HG03045 (cell line): ENCODE results near the gene SBNO1.
"Not testable (repeated sequence)": the region's sequence is repeated elsewhere in the genome, so short reads cannot be mapped to it uniquely, and the experiment has no call there.

Source experiments
- ATAC-seq: cut with Tn5 transposase; IDR thresholded peaks from one replicate; pipeline ENCODE4 v1.9.1; 2021; ENCODE audit warnings: mild to moderate bottlenecking, moderate library complexity; ENCODE audit not compliant: unreplicated experiment

The SBNO1 gene

GRCh38 chr12:123351349-123351748 lies 13.3 kb downstream of the SBNO1 start:
- ATAC-seq: no peak

GRCh38 chr12:123346946-123347345 lies 17.7 kb downstream of the SBNO1 start:
- no peak for ATAC-seq

GRCh38 chr12:123344086-123344485 lies 20.6 kb downstream of the SBNO1 start:
- ATAC-seq: no peak

- no peak for ATAC-seq
Measured at GRCh38 chr12:123337070-123337469, 27.6 kb downstream of the SBNO1 start.

- no peak for ATAC-seq
Measured at GRCh38 chr12:123336530-123336929, 28.1 kb downstream of the SBNO1 start.

- ATAC-seq: no peak
Measured at GRCh38 chr12:123335490-123335889, 29.2 kb downstream of the SBNO1 start.

- ATAC-seq: no peak
Measured at GRCh38 chr12:123329799-123330198, 34.8 kb downstream of the SBNO1 start.

GRCh38 chr12:123319826-123320225 lies 44.8 kb downstream of the SBNO1 start:
- ATAC-seq: no peak

- no peak for ATAC-seq
Measured at GRCh38 chr12:123319273-123319672, 45.4 kb downstream of the SBNO1 start.

- ATAC-seq: not testable (repeated sequence)
Measured at GRCh38 chr12:123313046-123313445, 51.6 kb downstream of the SBNO1 start.

GRCh38 chr12:123306200-123306599 lies 58.4 kb downstream of the SBNO1 start:
- no peak for ATAC-seq

- no peak for ATAC-seq
Measured at GRCh38 chr12:123305136-123305535, 59.5 kb downstream of the SBNO1 start.

GRCh38 chr12:123293178-123293760 lies 71.4 kb downstream of the SBNO1 start:
- ATAC-seq: no peak

GRCh38 chr12:123289911-123290310 lies 74.7 kb downstream of the SBNO1 start:
- ATAC-seq: no peak

GRCh38 chr12:123288751-123289346 lies 75.8 kb downstream of the SBNO1 start:
- no peak for ATAC-seq

- ATAC-seq: no peak
Measured at GRCh38 chr12:123286652-123287373, 77.8 kb downstream of the SBNO1 start.

GRCh38 chr12:123284669-123285068 lies 80.0 kb downstream of the SBNO1 start:
- no peak for ATAC-seq

GRCh38 chr12:123283461-123283860 lies 81.2 kb downstream of the SBNO1 start:
- ATAC-seq: no peak

- no peak for ATAC-seq
Measured at GRCh38 chr12:123282111-123282510, 82.5 kb downstream of the SBNO1 start.

- ATAC-seq: no peak
Measured at GRCh38 chr12:123280971-123281370, 83.7 kb downstream of the SBNO1 start.

GRCh38 chr12:123278101-123278627 lies 86.5 kb downstream of the SBNO1 start:
- no peak for ATAC-seq

- no peak for ATAC-seq
Measured at GRCh38 chr12:123273166-123273565, 91.5 kb downstream of the SBNO1 start.
